Smooth muscle cell (in vitro differentiated cells): ENCODE data around the gene F11. TPM values are rescaled to one million over a fixed set of nuclear protein-coding genes. Genes with fewer than 3 reads are reported as not detected.

Experiments
- DNase-seq: peaks from one replicate; lab custom pipeline; 2025; ENCODE audit not compliant: unreplicated experiment; lab: John Stamatoyannopoulos, UW
- H2AFZ ChIP-seq: fragments of 200-600 bp; sonication (generic); 2 replicates; pipeline ENCODE4 v1.6.0; 2016; ENCODE audit warnings: antibody characterized with exemption, low read depth, mild to moderate bottlenecking
- H3F3A ChIP-seq: fragments of 200-600 bp; sonication (generic); 2 replicates; pipeline ENCODE4 v1.6.0; 2017; ENCODE audit warnings: antibody characterized with exemption, low read depth
- H3K27ac ChIP-seq: fragments of 200-600 bp; sonication (generic); 2 replicates; pipeline ENCODE4 v1.5.1; 2016; ENCODE audit warnings: low read depth, mild to moderate bottlenecking
- H3K27me3 ChIP-seq: fragments of 200-600 bp; sonication (generic); 2 replicates; pipeline ENCODE4 v1.6.1; 2016; ENCODE audit warnings: low read depth, mild to moderate bottlenecking
- H3K36me3 ChIP-seq: fragments of 200-600 bp; sonication (generic); 2 replicates; pipeline ENCODE4 v1.5.1; 2016; ENCODE audit warnings: low read depth
- H3K4me1 ChIP-seq: fragments of 200-600 bp; sonication (generic); 2 replicates; pipeline ENCODE4 v1.5.1; 2016; ENCODE audit warnings: low read depth
- H3K4me2 ChIP-seq: fragments of 200-600 bp; sonication (generic); 2 replicates; pipeline ENCODE4 v1.6.0; 2016; ENCODE audit warnings: mild to moderate bottlenecking
- H3K4me3 ChIP-seq: fragments of 200-600 bp; sonication (generic); 2 replicates; pipeline ENCODE4 v1.5.1; 2016; ENCODE audit warnings: mild to moderate bottlenecking
- H3K79me2 ChIP-seq: fragments of 200-600 bp; sonication (generic); 2 replicates; pipeline ENCODE4 v1.6.0; 2016; ENCODE audit warnings: low read depth, mild to moderate bottlenecking
- H3K9ac ChIP-seq: fragments of 200-600 bp; sonication (generic); 2 replicates; pipeline ENCODE4 v1.6.0; 2016; ENCODE audit warnings: low read depth
- H3K9me3 ChIP-seq: fragments of 200-600 bp; sonication (generic); replicated peaks from 2 replicates; pipeline ENCODE4 v1.5.1; 2016; ENCODE audit warnings: low read depth
- H4K20me1 ChIP-seq: fragments of 200-600 bp; sonication (generic); 2 replicates; pipeline ENCODE4 v1.6.0; 2016; ENCODE audit warnings: low read depth
- CTCF ChIP-seq: fragments of 200-600 bp; sonication (generic); IDR thresholded peaks from 2 replicates; pipeline ENCODE4 v1.5.1; 2017; ENCODE audit warnings: borderline replicate concordance, mild to moderate bottlenecking, antibody characterized with exemption; ENCODE audit not compliant: insufficient read depth, poor library complexity, severe bottlenecking
- WGBS: methylation state at CpG from one replicate; pipeline ENCODE4 v1.1.7; 2016; ENCODE audit warnings: low lambda C conversion rate; 5-methylcytosine and 5-hydroxymethylcytosine counted together
- polyA plus RNA-seq: library from polyadenylated mRNA; unstranded; fragments of >200 nt; fragmentation: Nextera tagmentation; extraction: Ambion mirVana; gene quantifications from 2 replicates; pipeline ENCODE4 v1.2.1, GENCODE V29; 2016
- total RNA-seq: library from RNA; depleted of rRNA; stranded (reverse); fragments of >200 nt; gene quantifications from 2 replicates; pipeline ENCODE4 v1.2.3, GENCODE V29; 2014

The F11 gene
- total and polyA plus RNA-seq, 2 experiments from 2014 or later, result not detected

- TF ChIP-seq CTCF, result no peak
Observed at GRCh38 chr4:186283311-186283710, 17.3 kb downstream of the F11 start.

GRCh38 chr4:186285147-186285546, 19.2 kb downstream of the F11 start:
- no peak for DNase-seq
- no peak overlapping the region for H2AFZ ChIP-seq
- H3K27ac ChIP-seq, result no peak overlapping the region
- no peaks in the 10 kb centered on the region for H3K4me1 ChIP-seq
- H3K79me2 ChIP-seq, result no peaks in the 10 kb centered on the region
- no peak for TF ChIP-seq CTCF
- peaks cover 7% of the 10 kb centered on the region for H3K27me3 ChIP-seq
- no peaks in the 10 kb centered on the region for H3K9me3 ChIP-seq
- no peaks in the 10 kb centered on the region for H3K36me3 ChIP-seq
- H3K4me3 ChIP-seq, result no peak overlapping the region
- no peaks in the 10 kb centered on the region for H4K20me1 ChIP-seq
- no peak overlapping the region for H3K4me2 ChIP-seq
- no peak overlapping the region for H3K9ac ChIP-seq
- WGBS, result 96% methylated on average over 12 of the region's 12 CpGs
- H3F3A ChIP-seq, result no peaks in the 10 kb centered on the region

More at GRCh38 chr4:186283311-186283710, 17.3 kb downstream of the F11 start:
- Histone ChIP-seq H3K79me2 (no peaks in the 10 kb centered on the region), H3K36me3 (no peaks in the 10 kb centered on the region), H3K27ac (no peak overlapping the region), H3K4me1 (no peaks in the 10 kb centered on the region), H3K27me3 (peaks cover 6% of the 10 kb centered on the region), H3K4me3 (no peak overlapping the region), H2AFZ (no peak overlapping the region), H4K20me1 (no peaks in the 10 kb centered on the region), H3K9ac (no peak overlapping the region), H3F3A (no peaks in the 10 kb centered on the region), H3K4me2 (no peak overlapping the region), H3K9me3 (no peaks in the 10 kb centered on the region)
- no peak for DNase-seq
- WGBS, result 86% methylated on average over 5 of the region's 5 CpGs

- no peak overlapping the region for H3K4me3 ChIP-seq
- no peak overlapping the region for H3K9ac ChIP-seq
- H3K9me3 ChIP-seq, result no peaks in the 10 kb centered on the region
- no peak overlapping the region for H3K27ac ChIP-seq
- no peak for TF ChIP-seq CTCF
- no peak for DNase-seq
- 97% methylated on average over 3 of the region's 3 CpGs for WGBS
- no peaks in the 10 kb centered on the region for H3K79me2 ChIP-seq
- H3K36me3 ChIP-seq, result no peaks in the 10 kb centered on the region
- peaks cover 4% of the 10 kb centered on the region for H3K27me3 ChIP-seq
- no peak overlapping the region for H3K4me2 ChIP-seq
- no peaks in the 10 kb centered on the region for H4K20me1 ChIP-seq
- H2AFZ ChIP-seq, result no peak overlapping the region
- H3K4me1 ChIP-seq, result no peaks in the 10 kb centered on the region
- no peaks in the 10 kb centered on the region for H3F3A ChIP-seq
Observed at GRCh38 chr4:186286581-186286980, 20.6 kb downstream of the F11 start.

- H2AFZ ChIP-seq, result no peak overlapping the region
- H3K9ac ChIP-seq, result no peak overlapping the region
- WGBS, result 94% methylated on average over 10 of the region's 10 CpGs
- H3K27ac ChIP-seq, result no peak overlapping the region
- DNase-seq, result no peak
- no peaks in the 10 kb centered on the region for H3K79me2 ChIP-seq
- no peaks in the 10 kb centered on the region for H3K4me1 ChIP-seq
- H3F3A ChIP-seq, result no peaks in the 10 kb centered on the region
- H3K4me3 ChIP-seq, result no peak overlapping the region
- H3K36me3 ChIP-seq, result no peaks in the 10 kb centered on the region
- peaks cover 4% of the 10 kb centered on the region for H3K27me3 ChIP-seq
- H4K20me1 ChIP-seq, result no peaks in the 10 kb centered on the region
- no peak for TF ChIP-seq CTCF
- no peaks in the 10 kb centered on the region for H3K9me3 ChIP-seq
- no peak overlapping the region for H3K4me2 ChIP-seq
Observed at GRCh38 chr4:186291256-186291890, 25.4 kb downstream of the F11 start.
